GM18951 (cell line): ENCODE data around the gene TAL2.

ENCODE experiments used
- POLR2A ChIP-seq: IDR thresholded peaks from 4 replicates; pipeline ENCODE4 v1.6.1; 2011; ENCODE audit warnings: mild to moderate bottlenecking; ENCODE audit not compliant: insufficient read length, insufficient read depth; ENCODE audit errors: extremely low read depth
- in situ Hi-C: fragments of 300-500 bp; cut with MboI; formaldehyde crosslinking; loops from one replicate; pipeline ENCODE4 v1.12.0; 2022; ENCODE audit warnings: low sequenced_read_pairs, mixed read lengths, inconsistent platforms; ENCODE audit not compliant: unreplicated experiment

Gene TAL2

DNA sequence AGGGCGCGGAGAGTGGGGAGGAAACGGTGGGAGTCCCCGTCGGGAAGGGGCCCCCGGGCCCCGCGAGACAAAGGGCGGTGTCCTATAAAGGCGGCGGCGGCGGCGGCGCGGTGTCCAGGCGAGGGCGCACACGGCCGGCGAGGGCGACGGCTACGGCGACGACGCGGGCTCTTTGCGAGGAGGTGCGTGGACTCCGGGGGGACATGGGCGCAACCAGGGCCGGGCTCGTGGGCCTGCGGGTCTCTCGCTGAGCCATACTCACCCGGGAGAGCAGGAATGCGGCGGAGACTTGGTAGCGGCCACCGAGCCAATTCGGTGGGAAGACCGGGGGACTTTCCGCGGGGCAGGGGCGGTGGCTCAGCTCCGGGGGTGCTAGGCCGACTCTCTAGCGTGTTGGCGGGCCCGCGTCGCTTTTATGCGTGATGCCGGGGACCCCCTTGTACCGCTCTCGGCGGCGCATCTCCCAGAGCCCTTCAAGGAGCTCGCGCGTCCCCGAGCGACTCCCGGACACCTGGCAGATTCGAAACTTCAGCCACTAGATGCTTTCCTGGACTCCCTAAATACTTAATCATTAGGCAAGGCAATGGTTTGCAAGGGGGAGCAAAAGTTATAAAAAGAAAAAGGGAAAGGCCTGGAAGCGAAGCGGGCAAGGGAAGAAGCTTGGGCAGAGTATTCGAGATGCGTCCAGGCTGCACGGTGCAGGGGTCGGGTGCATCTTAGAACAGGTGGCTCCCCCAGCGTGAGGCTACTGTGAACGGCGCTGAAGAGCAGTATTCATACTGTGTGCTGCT lies 5.9 kb upstream of the TAL2 start:
- in situ Hi-C loops: no loop called here
- TF ChIP-seq POLR2A: no peak

DNA sequence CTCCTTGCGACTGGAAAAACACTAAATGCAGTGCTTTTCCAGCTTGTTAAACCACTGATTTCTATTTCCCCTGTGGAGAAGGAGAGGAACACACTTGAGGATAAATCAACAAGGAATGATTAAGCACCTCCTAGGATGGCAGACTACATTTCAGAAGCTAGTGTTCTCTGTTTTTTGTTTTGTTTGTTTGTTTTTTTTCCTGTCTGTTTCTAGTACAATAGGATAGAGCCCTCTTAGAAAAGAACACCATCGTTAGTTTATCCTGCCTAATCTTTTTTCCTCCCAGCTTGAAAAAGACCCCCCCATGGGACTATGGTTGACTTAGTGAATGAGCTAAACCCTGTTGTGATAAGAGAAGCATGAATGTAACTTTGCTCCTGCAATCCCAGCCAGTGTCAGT lies 3.9 kb upstream of the TAL2 start:
- in situ Hi-C loops: no loop called here
- no peak for TF ChIP-seq POLR2A

DNA sequence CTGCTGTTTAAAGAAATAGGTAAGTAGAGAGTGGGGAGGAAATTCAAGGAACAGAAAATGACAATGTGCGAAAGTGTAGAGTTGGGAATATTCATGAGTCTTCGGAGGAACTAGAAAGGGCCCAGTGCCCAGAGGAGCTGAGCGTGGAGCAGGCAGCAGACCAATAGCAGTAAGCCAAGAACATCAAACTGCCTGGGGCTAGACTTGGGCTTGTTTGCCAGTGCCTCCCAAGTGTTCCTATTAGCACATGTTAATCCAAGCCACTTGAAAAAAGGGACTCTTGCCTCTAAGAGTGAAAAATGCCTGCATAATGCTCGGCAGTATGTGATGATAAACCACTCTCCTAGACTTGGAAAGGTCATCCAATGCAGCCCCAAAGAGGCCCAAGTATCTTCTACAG lies 1.2 kb upstream of the TAL2 start:
- in situ Hi-C loops: no loop called here
- no peak for TF ChIP-seq POLR2A

DNA sequence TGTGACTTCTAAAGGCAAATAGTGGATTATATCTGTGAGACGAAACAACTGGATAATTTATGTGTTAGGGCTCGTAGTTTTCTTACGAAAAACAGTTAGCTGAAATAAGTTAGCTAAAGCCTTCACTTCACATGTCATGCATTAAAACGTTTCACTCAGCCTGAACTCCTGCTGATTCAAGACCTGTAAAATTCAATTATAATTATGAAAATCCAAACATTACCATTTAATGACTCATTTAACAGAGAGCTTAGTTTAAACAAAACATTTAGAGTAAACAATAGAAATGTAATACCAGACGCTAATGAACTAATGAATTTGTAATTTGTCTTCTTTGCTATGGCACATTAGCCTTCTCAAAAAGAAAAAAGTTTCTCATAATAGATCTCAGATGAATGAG lies 1.7 kb downstream of the TAL2 start:
- in situ Hi-C loops: no loop called here
- no peak for TF ChIP-seq POLR2A

DNA sequence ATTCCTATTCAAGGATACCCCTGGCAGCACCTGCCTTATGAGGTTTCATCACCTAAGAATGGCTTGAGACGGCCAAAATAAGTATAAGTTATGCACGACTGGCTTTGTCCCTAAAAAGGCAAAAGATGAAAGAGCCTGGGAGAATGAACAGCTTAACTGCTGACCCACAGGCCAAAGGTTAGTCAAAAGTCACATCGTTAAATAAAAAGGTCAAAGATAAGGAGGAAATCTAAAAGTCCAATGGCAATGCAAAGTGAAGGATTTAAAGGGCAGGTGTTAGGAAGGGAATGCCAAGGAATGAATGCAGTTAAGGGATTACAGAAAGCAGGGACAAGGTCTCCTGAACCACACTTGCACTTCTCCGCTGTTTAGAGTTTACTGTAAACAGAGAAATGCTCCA lies 5.6 kb downstream of the TAL2 start:
- in situ Hi-C loops: loop anchor here (5.0 kb wide), 1 partner anchor 44 kb away; no protein-coding TSS in a partner anchor
- no peak for TF ChIP-seq POLR2A

DNA sequence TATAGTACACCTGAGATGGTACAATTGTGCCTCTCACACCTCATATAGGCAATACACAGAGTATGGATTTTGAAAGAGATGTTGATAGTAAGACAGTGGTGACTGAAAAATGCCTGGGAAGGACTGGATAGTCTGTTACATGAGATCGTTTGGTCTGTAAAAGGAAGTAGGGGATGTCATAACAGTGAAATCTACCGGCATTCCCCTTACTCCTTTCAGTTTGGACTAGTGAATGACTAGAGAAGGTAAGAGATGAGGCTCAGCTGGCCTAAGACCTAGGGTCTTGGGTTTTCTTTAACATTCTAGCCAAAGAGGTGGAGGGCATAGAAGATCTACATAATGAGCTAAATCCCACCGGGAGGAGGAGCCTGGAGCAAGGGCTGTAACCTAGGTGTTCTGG lies 8.1 kb downstream of the TAL2 start:
- TF ChIP-seq POLR2A: no peak
- in situ Hi-C loops: no loop called here

DNA sequence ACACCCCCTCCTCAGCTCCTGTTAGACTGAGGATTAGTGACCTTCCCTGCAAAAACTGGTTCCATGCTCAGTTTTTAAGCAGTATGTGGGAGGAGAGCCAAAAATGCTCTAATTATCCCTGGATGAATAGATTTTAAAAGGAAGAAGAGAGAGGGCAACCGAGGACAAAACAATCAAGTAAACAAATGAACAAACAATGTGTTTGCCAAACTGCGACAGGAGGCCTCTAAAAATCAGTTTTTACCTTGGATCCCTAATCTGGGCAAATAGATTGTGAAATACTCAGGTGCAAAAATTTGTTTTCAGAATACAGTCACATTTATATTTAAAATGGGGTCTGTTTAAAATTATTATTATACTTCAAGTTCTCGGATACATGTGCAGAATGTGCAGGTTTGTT lies 8.5 kb downstream of the TAL2 start:
- in situ Hi-C loops: no loop called here
- TF ChIP-seq POLR2A: no peak

DNA sequence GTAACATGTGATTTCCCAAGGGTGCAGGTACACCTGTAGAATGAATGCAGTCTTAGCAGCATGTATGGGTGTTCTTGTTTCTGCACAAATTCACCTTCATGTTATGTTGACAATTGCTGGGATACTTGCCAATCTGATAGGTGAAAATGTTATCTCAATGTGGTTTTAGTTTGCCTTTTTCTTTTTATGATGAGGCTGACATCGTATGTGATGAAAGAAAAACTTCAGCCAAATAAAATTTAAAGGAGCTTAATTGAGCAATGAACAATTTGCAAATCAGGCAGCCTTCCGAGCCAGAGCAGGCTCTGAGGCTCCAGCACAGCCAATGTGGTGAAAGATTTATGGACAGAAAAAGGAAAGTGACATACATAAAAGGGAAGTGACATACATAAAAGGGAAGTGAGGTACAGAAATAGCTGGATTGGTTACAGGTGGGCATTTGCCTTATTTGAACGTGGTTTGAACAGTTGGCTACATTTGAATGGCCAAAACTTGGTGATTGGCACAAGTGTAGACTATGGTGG lies 10.5 kb downstream of the TAL2 start:
- in situ Hi-C loops: no loop called here
- no peak for TF ChIP-seq POLR2A

DNA sequence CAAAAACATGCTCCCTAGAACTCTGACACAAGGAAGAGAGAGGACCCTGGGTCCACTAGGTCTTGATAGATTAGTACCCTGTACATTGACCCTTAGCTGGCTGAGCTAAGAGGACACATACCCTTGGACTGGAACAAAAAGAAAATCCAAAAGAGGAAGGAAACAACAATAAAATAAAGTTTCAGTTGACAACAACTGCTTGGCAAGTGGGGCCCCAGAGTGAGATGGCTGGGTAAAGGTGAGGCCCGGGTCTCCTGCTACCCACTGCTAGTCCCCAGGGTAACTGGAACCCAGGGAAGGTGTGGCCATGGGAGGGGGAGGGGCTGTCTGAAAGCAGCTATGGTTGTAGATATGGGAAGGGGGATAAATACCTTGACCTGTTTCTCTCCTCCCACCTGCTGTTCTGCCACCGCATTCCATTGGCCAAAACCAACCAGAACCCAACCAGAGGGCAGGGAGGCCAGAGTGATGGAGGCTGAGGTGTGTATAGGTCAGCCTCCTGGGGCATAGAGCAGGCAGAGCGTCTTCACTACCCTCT lies 11.7 kb downstream of the TAL2 start:
- no peak for TF ChIP-seq POLR2A
- in situ Hi-C loops: no loop called here

DNA sequence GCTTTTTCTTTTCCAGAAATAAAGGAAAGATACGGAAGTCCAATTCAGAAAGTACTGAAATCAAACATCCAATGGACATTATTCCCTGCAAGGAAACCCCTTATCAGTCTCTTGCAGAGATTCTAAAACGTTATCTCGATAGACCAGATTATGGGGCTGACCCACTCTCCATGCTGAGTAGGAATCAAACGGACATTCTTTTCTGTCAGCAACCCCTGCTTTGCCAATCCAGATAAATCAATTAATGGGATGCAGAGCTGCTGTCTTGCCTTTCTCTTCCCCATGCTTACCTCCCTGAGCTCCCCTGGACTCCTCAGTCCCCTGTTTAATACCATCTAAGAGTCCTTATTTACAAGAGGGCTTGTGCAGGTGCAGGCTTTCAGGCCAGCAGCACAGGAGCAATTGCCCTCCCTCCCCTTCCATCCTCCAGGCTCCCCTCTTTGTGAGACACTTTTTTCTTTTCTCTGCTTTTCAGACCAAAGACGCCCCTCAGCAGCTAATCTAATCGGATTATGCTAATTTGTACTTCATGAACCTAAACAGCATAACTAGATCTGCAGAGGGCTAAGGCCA lies 14.2 kb downstream of the TAL2 start:
- in situ Hi-C loops: no loop called here
- no peak for TF ChIP-seq POLR2A

DNA sequence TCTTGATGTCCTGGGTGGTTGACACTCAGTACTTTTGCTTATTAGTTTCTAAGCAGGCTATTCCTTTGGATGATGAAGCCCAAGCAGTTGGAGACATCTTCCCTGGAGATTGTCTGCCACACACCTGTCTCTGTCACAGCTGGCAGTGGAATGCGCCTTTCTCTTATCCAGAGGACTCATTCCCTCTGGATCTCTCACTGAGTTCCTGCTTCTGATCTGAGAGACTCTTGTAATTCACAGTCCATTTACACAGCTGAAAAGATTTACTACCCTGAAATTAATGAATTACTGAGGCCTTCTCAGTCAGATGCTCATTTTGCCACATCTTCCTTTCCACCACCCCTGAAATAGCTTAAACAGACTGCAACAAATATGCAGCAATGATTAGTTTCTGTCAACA lies 15.9 kb downstream of the TAL2 start:
- no peak for TF ChIP-seq POLR2A

DNA sequence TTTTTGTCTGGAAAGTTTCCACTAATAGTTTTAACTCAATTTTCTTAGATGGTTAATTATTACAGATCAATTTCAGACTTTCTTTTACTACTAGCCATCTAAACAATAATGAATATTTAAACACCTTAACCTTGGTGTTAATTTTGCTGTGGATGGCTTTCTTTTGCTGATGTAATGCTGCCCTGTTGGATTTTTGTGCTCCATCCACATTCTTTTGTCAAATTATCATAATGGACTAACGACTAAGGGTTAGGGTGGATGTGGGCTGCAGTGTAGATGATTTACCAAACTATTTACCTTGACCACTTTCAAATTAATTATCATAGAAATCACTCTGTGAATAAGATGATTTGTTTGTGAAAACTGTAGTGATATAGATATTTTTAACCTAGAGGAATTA lies 16.5 kb downstream of the TAL2 start:
- in situ Hi-C loops: no loop called here
- TF ChIP-seq POLR2A: no peak

More for the DNA sequence above, 15.9 kb downstream of the TAL2 start:
- in situ Hi-C loops: no loop called here

DNA sequence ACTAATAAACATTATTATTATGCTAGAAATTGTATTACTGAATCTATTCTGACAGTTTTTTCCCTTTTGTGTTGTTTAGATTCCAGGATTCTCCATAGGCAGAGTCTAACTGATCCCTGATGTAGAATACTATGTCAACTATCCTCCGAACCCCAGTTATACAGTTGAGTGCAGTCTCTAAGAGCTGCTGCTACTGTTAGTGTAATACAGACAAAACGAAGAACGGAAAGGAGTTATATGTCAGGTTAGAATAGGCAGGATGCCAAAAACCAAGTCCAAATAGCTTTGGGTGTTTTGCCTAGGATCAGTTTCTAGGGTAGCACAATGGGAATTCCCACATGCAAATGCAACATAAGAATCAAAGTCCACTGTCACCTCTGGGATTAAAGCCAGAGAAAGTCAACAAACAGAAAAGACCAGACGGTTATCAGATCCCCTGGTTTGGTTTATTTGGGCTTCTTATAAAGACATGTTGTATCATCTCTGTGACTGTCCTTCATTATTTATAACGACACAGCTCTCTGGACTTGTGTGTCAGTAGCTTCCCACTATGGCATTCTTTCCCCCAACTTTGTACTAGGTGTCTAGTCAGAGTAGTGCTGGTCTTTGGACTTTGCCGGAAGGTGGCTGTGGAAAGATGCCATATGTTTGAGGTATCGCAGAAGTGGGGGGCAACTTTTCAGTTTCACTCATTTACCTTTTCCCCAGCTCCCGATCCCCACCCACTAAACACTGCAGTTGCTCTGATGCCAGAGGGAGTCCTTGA lies 17.2 kb downstream of the TAL2 start:
- in situ Hi-C loops: no loop called here
- TF ChIP-seq POLR2A: no peak
